NT2/D1 (cell line): ENCODE data around the gene HOXB7.

Source experiments
- SUZ12 ChIP-seq: IDR thresholded peaks from 2 replicates; pipeline ENCODE4 v1.6.1; 2011; ENCODE audit not compliant: insufficient read length, insufficient read depth; ENCODE audit errors: extremely low read depth
- YY1 ChIP-seq: IDR thresholded peaks from 2 replicates; pipeline ENCODE4 v1.6.1; 2011; ENCODE audit not compliant: insufficient read length, insufficient read depth

GRCh38 chr17:48593126-48593829 is 17.5 kb downstream of the HOXB7 start, which contains the start of gene HOXB5:
- TF ChIP-seq YY1 (no peak), SUZ12 (no peak)
